Dendritic cell treated with granulocyte-macrophage colony-stimulating factor and Interleukin-4, amounts not matched to agents 40 ng/mL and 50 ng/mL, for 4 days (primary cell): ENCODE results near the gene LBH.

Experiments
- H3K27ac Mint-ChIP-seq: one replicate; pipeline ENCODE4 v1.8.0; 2022; ENCODE audit warnings: mild to moderate bottlenecking, mixed read lengths
- H3K27me3 Mint-ChIP-seq: one replicate; pipeline ENCODE4 v1.8.0; 2022; ENCODE audit warnings: mild to moderate bottlenecking, mixed read lengths
- H3K36me3 Mint-ChIP-seq: one replicate; pipeline ENCODE4 v1.8.0; 2022; ENCODE audit warnings: low read depth, mixed read lengths
- H3K4me1 Mint-ChIP-seq: one replicate; pipeline ENCODE4 v1.8.0; 2022; ENCODE audit warnings: low read depth, mixed read lengths
- H3K4me3 Mint-ChIP-seq: one replicate; pipeline ENCODE4 v1.8.0; 2022; ENCODE audit warnings: mild to moderate bottlenecking, moderate library complexity, mixed read lengths
- H3K9me3 Mint-ChIP-seq: one replicate; pipeline ENCODE4 v1.8.0; 2022; ENCODE audit warnings: mixed read lengths
- intact Hi-C: fragments of 100-400 bp; cut with micrococcal nuclease; formaldehyde crosslinking; loops from one replicate; pipeline ENCODE4 v1.15.0; 2022

The LBH gene

DNA sequence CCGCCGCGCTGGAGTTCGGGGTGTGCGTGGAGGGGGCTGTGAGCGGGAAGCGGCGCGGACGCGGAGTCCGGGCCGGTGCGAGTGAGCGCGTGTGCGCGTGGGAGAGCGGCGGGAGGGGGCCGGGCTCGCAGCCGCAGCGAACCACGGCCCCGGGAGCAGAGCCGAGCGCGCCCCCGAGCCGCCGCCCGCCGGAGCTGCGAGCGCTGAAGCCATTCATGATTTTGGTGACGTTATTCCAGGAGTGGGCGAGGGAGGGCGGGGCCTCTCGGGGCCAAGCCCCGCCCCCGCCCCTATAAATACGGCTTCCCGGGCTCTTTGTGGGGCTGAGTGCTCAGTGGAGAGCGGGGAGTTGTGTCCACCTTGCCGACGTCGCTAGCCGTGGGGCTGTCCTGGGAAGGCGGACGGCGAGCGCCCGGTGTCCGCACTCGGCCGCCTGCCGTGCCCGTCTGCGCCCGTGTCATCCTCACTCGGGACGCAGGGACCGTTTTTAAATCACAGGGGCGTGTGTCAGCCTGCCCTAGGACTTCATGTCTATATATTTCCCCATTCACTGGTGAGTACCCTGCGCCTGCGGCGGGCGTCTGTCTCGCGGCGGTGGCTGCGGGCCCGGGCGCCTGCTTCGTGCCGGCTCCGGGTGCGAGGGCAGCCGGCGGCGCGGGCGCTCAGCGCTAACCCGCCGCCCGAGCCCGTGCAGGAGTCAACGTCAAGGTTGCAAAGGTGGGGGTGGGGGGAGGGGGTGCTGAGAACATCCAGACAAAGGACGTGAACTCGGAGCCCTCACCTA lies at the start of gene LBH:
Gene LBH, plus strand, starts transcription at position 323 of the 784 bp plus-strand sequence. Its CDS starts 205 bp downstream, at position 528.
- intact Hi-C loops: loop anchor here (10.0 kb wide), 1 partner anchor 213 kb away; the partner anchor contains the start of gene LCLAT1
- Mint-ChIP-seq H3K27ac (peak within 1 kb of the TSS; percentile 20), H3K9me3 (no peaks in the 10 kb centered on the region), H3K36me3 (no peaks in the 10 kb centered on the region), H3K27me3 (peaks cover 76% of the 10 kb centered on the region), H3K4me1 (peaks cover 27% of the 10 kb centered on the region), H3K4me3 (peak within 1 kb of the TSS; percentile 77)

DNA sequence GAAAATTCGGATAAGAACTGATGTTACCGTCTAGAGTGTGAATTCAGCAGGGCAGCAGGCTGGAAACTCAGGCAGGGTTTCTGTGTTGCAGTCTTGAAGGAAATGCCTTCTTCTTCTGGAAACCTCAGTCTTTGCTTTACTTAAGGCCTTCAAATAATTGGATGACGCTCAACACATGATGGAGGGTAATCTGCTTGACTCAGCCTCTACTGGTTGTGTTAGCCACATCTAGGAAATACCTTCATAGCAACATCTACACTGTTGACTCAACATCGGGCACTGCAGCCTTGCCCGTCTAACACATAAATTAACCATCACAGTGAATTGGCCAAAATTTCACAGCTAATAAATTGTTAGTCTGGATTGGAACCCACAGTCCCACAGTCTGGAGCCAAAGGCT lies 47.3 kb upstream of the LBH start:
- Mint-ChIP-seq H3K36me3 (no peaks in the 10 kb centered on the region), H3K9me3 (no peaks in the 10 kb centered on the region), H3K4me1 (peaks cover 5% of the 10 kb centered on the region), H3K27ac (no peak overlapping the region), H3K4me3 (no peak overlapping the region), H3K27me3 (no peaks in the 10 kb centered on the region)
- intact Hi-C loops: no loop called here

DNA sequence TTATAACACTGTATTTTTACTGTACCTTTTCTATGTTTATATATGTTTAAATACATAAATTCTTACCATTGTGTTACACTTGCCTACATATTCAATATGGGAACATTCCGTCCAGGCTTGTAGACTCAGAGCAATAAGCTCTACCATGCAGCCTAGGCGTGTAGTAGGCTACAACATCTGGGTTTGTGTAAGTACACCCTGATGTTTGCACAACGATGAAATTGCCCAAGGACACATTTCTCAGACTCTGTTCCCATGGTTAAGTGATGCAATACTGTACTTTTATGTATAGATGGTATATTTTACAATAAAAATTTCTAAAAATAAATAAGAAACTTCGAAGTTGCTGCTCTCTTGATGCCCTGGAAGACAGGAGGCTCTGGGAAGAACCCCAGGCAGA lies 46.2 kb upstream of the LBH start:
- H3K36me3 Mint-ChIP-seq: no peaks in the 10 kb centered on the region
- intact Hi-C loops: no loop called here
- no peak overlapping the region for H3K27ac Mint-ChIP-seq
- no peaks in the 10 kb centered on the region for H3K27me3 Mint-ChIP-seq
- no peak overlapping the region for H3K4me3 Mint-ChIP-seq
- H3K9me3 Mint-ChIP-seq: peaks cover 9% of the 10 kb centered on the region
- peaks cover 5% of the 10 kb centered on the region for H3K4me1 Mint-ChIP-seq

DNA sequence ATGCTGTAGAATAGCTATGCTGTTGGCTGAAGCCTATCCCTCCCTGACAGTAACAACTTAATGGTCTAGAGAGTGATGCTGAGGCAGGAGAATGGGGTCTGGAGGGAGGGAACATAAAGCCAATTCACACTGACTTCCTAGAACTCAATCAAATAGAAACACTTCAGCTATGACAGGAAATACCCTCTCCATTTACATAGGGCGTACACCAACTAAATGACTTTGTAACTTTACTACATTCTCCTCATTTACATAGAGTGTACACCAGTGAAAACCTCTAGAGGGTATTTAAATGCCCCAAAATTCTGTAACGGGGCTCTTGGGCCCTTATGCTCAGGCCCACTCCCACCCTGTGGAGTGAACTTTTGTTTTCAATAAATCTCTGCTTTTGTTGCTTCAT lies 43.0 kb upstream of the LBH start:
- H3K9me3 Mint-ChIP-seq: peaks cover 9% of the 10 kb centered on the region
- H3K27me3 Mint-ChIP-seq: peaks cover 3% of the 10 kb centered on the region
- no peak overlapping the region for H3K27ac Mint-ChIP-seq
- H3K4me1 Mint-ChIP-seq: peaks cover 5% of the 10 kb centered on the region
- no peaks in the 10 kb centered on the region for H3K36me3 Mint-ChIP-seq
- H3K4me3 Mint-ChIP-seq: no peak overlapping the region
- intact Hi-C loops: no loop called here

DNA sequence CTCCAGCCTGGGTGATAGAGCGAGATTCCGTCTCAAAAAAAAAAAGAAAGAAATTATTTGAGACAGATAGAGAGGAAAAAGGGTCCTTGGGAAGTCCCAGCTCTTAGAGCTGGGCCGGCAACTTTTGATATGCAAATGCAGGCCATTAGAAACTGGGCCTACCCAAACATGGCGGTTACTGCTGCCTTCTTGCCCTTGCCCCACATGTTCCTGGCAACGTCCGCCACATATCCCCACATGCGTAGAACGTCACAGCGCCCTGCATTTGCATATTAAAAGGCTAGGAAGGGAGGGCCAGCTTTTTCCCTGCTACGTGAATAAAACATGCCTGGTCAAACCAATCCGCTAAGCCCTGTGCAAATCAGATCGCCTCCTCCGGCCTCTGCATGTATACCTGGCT lies 40.7 kb upstream of the LBH start:
- Mint-ChIP-seq H3K9me3 (peaks cover 9% of the 10 kb centered on the region), H3K4me1 (peaks cover 11% of the 10 kb centered on the region), H3K4me3 (no peak overlapping the region), H3K36me3 (no peaks in the 10 kb centered on the region), H3K27ac (no peak overlapping the region), H3K27me3 (peaks cover 17% of the 10 kb centered on the region)
- intact Hi-C loops: no loop called here

DNA sequence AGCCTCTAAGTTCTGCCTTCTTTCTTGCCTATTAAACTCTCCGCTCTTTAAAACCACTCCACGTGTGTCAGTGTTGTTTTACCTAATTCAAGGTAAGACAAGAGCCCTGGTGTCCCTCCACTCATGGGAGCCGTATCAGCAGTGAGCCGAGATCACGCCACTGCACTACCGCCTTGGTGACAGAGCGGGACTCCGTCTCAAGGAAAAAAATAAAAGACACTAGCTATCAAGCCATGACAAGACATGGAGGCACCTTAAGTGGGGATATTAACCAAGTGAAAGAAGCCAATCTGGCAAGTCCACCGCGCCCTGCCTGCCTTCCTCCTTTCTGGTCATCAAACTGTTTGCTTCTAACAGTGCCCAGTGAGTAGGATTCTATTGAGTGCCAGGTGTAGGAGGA lies 40.2 kb upstream of the LBH start:
- H3K27me3 Mint-ChIP-seq: peaks cover 17% of the 10 kb centered on the region
- intact Hi-C loops: no loop called here
- H3K4me3 Mint-ChIP-seq: no peak overlapping the region
- peaks cover 13% of the 10 kb centered on the region for H3K4me1 Mint-ChIP-seq
- H3K36me3 Mint-ChIP-seq: no peaks in the 10 kb centered on the region
- H3K27ac Mint-ChIP-seq: no peak overlapping the region
- H3K9me3 Mint-ChIP-seq: peaks cover 9% of the 10 kb centered on the region

DNA sequence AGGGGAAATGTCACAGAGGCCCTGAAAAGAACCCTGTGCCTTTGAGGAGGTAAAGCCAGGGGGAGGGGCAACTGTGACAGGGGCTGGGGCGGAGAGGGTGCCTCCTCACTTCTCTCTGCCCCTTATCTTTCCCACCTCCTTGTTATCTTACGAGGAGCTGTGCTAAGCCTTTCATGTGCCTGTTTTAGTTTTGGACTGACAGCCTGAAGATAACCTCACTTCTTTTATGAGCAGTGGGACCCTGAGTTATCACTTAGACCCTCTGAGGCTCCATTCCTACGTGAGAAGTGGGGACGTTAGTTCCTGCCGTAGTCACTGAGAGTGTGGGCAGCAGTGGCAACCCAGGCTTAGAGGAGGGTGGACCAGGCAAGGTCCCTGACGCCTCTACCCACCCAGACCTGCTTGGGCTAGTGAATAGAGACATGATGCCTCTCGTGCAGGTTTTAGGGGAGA lies 39.5 kb upstream of the LBH start:
- Mint-ChIP-seq H3K9me3 (peaks cover 9% of the 10 kb centered on the region), H3K27ac (no peak overlapping the region), H3K4me3 (no peak overlapping the region), H3K4me1 (peaks cover 20% of the 10 kb centered on the region), H3K27me3 (peaks cover 19% of the 10 kb centered on the region), H3K36me3 (no peaks in the 10 kb centered on the region)
- intact Hi-C loops: no loop called here

DNA sequence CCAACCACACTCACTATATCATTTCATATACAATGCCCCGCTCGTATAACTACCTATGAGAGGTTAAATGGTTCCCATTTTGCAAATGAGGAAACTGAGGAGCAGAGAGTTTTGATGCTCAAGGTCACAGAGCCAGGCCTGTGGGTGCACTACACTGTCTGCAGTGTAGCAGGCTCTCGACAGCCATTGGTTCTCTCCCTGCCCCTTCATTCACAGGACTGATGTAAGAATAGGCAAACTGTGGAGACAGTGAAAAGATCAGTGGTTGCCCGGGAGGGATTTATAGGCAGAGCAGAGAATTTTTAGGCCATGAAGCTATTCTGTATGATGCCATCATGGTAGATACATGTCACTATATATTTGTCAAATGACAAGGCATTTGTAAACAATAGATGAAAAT lies 39.0 kb upstream of the LBH start:
- H3K4me3 Mint-ChIP-seq: no peak overlapping the region
- H3K27ac Mint-ChIP-seq: no peak overlapping the region
- intact Hi-C loops: no loop called here
- H3K27me3 Mint-ChIP-seq: peaks cover 19% of the 10 kb centered on the region
- peaks cover 20% of the 10 kb centered on the region for H3K4me1 Mint-ChIP-seq
- peaks cover 9% of the 10 kb centered on the region for H3K9me3 Mint-ChIP-seq
- no peaks in the 10 kb centered on the region for H3K36me3 Mint-ChIP-seq

DNA sequence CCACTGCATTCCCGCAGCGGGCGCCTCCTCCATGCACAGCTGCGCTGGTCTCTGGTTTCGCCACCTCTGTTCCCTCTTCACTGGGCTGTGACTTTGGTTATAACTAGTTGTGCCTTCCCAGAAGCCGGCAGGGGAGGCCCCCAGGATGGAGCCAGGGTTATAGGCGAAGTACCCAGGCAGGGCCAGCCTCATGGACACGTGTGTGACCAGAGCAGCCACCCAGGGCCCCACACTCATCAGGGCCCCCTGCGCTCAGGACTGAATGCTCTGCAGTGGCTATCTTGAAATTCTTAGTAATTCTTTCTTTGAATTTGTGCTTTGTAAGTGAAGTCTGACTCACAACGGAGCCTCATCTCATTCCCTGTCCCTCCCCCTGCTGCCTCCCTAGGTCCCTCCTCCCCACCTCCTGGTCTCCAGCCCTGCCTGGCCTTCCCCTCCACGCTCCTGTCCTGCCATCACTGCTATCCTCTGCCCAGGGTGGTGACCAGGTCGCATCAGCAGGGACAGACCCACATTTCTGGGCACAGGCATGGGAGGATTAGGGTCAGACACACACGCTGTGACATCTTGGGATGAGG lies 38.1 kb upstream of the LBH start:
- H3K36me3 Mint-ChIP-seq: no peaks in the 10 kb centered on the region
- H3K4me1 Mint-ChIP-seq: peaks cover 20% of the 10 kb centered on the region
- no peak overlapping the region for H3K27ac Mint-ChIP-seq
- intact Hi-C loops: no loop called here
- peaks cover 19% of the 10 kb centered on the region for H3K27me3 Mint-ChIP-seq
- H3K9me3 Mint-ChIP-seq: peaks cover 9% of the 10 kb centered on the region
- no peak overlapping the region for H3K4me3 Mint-ChIP-seq

DNA sequence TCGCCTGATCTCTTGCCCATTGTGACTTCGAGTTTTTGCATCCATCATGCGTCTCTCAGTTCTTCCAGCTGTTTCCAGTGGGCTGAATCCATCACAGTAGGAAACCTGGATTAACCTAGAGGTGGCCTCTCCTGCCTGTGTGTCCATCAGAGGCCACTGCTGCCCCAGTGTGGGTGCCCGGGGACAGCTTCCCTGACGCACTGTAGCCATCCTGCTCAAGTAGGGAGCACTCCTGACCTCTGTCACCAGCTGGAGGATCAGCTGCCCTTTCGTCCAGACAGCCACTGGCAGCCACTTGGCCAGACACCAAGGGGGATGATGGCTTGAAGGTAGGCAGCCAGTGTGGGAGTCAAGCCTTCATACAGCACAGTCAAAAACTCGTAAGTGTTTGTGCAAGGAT lies 36.9 kb upstream of the LBH start:
- H3K4me1 Mint-ChIP-seq: peaks cover 20% of the 10 kb centered on the region
- H3K27ac Mint-ChIP-seq: no peak overlapping the region
- no peaks in the 10 kb centered on the region for H3K36me3 Mint-ChIP-seq
- intact Hi-C loops: no loop called here
- peaks cover 6% of the 10 kb centered on the region for H3K9me3 Mint-ChIP-seq
- H3K4me3 Mint-ChIP-seq: no peak overlapping the region
- peaks cover 19% of the 10 kb centered on the region for H3K27me3 Mint-ChIP-seq

DNA sequence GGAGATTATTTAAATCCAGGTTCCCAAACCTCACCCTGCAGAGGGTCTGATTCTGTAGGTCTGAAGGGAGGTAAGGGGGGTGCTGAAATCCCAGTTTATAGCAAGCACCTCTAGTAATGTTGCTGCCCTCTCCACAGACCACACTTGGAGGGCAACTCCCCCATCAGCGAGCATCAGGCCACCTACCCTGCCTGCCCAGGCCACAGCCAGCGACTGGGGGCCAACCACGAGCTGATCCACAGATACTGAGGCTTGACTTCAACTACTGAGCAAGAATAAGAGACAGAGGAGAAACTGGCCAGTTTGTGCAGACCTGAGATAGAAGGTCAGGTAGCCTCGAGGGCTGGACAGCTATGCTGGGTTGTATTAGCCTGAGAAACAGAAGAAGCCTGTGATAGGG lies 36.3 kb upstream of the LBH start:
- H3K36me3 Mint-ChIP-seq: no peaks in the 10 kb centered on the region
- H3K4me3 Mint-ChIP-seq: no peak overlapping the region
- intact Hi-C loops: no loop called here
- no peak overlapping the region for H3K27ac Mint-ChIP-seq
- peaks cover 19% of the 10 kb centered on the region for H3K27me3 Mint-ChIP-seq
- H3K9me3 Mint-ChIP-seq: no peaks in the 10 kb centered on the region
- peaks cover 20% of the 10 kb centered on the region for H3K4me1 Mint-ChIP-seq

DNA sequence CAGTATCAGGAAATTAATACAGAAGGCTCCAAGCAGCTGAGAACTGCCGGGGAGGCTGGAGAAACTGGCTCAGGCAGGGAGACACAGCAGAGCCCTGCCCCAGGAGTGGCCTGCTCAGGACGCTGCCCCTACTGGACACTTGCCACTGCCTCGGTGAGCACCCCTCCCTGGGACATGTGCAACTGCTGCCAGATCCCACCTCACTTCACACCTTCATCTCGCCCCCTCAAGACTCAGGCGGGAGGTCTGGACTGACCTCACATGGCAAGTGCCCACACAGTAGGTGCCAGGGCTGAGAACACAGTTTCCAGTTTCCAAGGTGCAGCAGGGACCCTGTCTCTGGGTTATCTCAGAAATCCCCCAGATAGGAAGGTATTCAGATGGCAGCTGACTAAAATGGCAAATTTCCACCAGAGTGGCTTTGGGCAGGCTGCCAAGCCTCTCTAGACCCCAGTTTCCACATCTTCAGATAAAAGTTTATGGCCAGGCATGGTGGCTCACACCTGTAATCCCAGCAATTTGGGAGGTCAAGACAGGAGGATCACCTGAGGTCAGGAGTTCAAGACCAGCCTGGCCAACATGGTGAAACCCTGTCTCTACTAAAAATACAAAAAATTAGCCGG lies 33.7 kb upstream of the LBH start:
- peaks cover 28% of the 10 kb centered on the region for H3K4me1 Mint-ChIP-seq
- H3K27me3 Mint-ChIP-seq: peaks cover 19% of the 10 kb centered on the region
- intact Hi-C loops: no loop called here
- no peaks in the 10 kb centered on the region for H3K36me3 Mint-ChIP-seq
- H3K4me3 Mint-ChIP-seq: no peak overlapping the region
- no peak overlapping the region for H3K27ac Mint-ChIP-seq
- no peaks in the 10 kb centered on the region for H3K9me3 Mint-ChIP-seq

DNA sequence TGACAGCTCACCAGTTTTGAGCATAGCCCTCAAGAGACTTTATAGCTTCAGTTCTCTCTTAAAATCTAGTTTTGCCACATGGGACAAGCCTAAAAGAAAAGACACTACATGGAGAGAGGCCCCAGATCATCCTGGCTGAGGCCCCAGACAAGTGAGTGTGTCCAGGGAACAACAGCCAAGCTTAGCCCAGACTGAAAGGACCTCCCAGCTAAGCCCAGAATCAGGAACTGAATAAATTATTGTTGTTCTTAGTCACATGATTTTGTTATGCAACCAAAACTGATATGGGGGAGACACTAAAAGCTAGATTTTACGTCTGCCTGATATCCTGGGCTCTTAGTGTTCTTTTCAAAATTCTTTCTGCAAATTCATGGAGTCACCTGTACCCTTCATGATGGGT lies 29.3 kb upstream of the LBH start:
- Mint-ChIP-seq H3K27ac (no peak overlapping the region), H3K27me3 (peaks cover 17% of the 10 kb centered on the region), H3K4me3 (no peak overlapping the region), H3K36me3 (no peaks in the 10 kb centered on the region), H3K9me3 (no peaks in the 10 kb centered on the region), H3K4me1 (peaks cover 14% of the 10 kb centered on the region)
- intact Hi-C loops: no loop called here

DNA sequence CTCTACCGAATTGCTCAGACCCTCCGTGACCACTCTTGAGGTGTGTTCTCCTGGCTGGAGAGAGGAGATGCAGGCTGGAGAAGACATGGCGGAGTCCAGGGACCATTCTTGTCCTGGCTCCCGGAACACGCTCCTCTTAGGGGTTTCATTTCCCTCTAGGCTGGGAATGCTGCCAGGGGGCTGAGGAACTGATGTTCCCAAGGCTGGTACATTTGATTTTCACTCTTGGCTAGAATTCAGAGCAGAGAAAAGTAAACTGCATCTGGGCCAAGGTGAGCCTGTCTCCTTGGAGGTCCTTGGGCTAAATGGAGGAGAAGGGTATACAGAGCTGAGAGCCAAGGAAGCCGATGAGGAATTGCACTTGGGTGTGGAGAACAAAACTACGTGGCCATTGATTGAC lies 28.2 kb upstream of the LBH start:
- intact Hi-C loops: no loop called here
- Mint-ChIP-seq H3K27me3 (peaks cover 17% of the 10 kb centered on the region), H3K27ac (no peak overlapping the region), H3K4me1 (peaks cover 14% of the 10 kb centered on the region), H3K9me3 (no peaks in the 10 kb centered on the region), H3K36me3 (no peaks in the 10 kb centered on the region), H3K4me3 (no peak overlapping the region)
